HG03469 (cell line): ENCODE results near the gene NEDD1.

ENCODE experiments used
- ATAC-seq: cut with Tn5 transposase; IDR thresholded peaks from one replicate; pipeline ENCODE4 v1.9.1; 2021; ENCODE audit warnings: mild to moderate bottlenecking, moderate library complexity, moderate number of reproducible peaks; ENCODE audit not compliant: unreplicated experiment

The NEDD1 gene

GRCh38 chr12:96901175-96901574 is 5.9 kb upstream of the NEDD1 start:
- ATAC-seq: no peak

GRCh38 chr12:96902076-96902475 is 5.0 kb upstream of the NEDD1 start:
- ATAC-seq: no peak

- no peak for ATAC-seq
Observed at GRCh38 chr12:96906498-96906848, 584 bp upstream of the NEDD1 start.

GRCh38 chr12:96907671-96908422 is 790 bp downstream of the NEDD1 start:
- peak; percentile 25 for ATAC-seq

GRCh38 chr12:96908423-96908675 is 1.3 kb downstream of the NEDD1 start:
- ATAC-seq: no peak

GRCh38 chr12:96912261-96912660 is 5.2 kb downstream of the NEDD1 start:
- no peak for ATAC-seq

- ATAC-seq: no peak
Observed at GRCh38 chr12:96912943-96913342, 5.9 kb downstream of the NEDD1 start.

GRCh38 chr12:96919510-96920210 is 12.6 kb downstream of the NEDD1 start:
- ATAC-seq: no peak

- ATAC-seq: no peak
Observed at GRCh38 chr12:96948782-96949181, 41.7 kb downstream of the NEDD1 start.

GRCh38 chr12:96979532-96979931 is 72.5 kb downstream of the NEDD1 start:
- ATAC-seq: no peak

GRCh38 chr12:96980991-96981414 is 73.9 kb downstream of the NEDD1 start:
- ATAC-seq: no peak

- no peak for ATAC-seq
Observed at GRCh38 chr12:96981911-96982310, 74.9 kb downstream of the NEDD1 start.

- no peak for ATAC-seq
Observed at GRCh38 chr12:96982671-96983070, 75.6 kb downstream of the NEDD1 start.

- peak; percentile 61 for ATAC-seq
Observed at GRCh38 chr12:96985515-96986362, 78.7 kb downstream of the NEDD1 start.

GRCh38 chr12:96986883-96987523 is 79.9 kb downstream of the NEDD1 start:
- ATAC-seq: no peak

GRCh38 chr12:96988919-96989318 is 81.9 kb downstream of the NEDD1 start:
- ATAC-seq: no peak

GRCh38 chr12:96989916-96990315 is 82.9 kb downstream of the NEDD1 start:
- no peak for ATAC-seq

- no peak for ATAC-seq
Observed at GRCh38 chr12:96994900-96995299, 87.8 kb downstream of the NEDD1 start.

GRCh38 chr12:96995861-96996260 is 88.8 kb downstream of the NEDD1 start:
- ATAC-seq: no peak

- ATAC-seq: no peak
Observed at GRCh38 chr12:96997797-96998484, 90.9 kb downstream of the NEDD1 start.

GRCh38 chr12:97003276-97003675 is 96.2 kb downstream of the NEDD1 start:
- no peak for ATAC-seq
